Measurements from ENCODE around the gene VWF. TPM values are rescaled to one million over a fixed set of nuclear protein-coding genes. Genes with fewer than 3 reads are reported as not detected.
"Not testable (repeated sequence)": the region's sequence is repeated elsewhere in the genome, so short reads cannot be mapped to it uniquely, and the experiment has no call there.

The VWF gene
- total and polyA plus RNA-seq, 2 donors (not counting 3 experiments of a cell fraction or from before 2014, with no cell fraction given) = 1,041 to 2,328 TPM

- Histone ChIP-seq H4K20me1 (replicated peaks; ENCODE audit: control insufficient read depth, extremely low read depth, insufficient read depth, low read length) (no peaks in the 10 kb centered on the region), H3K79me2 (ENCODE audit: control insufficient read depth, insufficient read depth, low read length) (peaks cover 20% of the 10 kb centered on the region), H3K27ac (ENCODE audit: insufficient read depth, low read depth, low read length) (no peak overlapping the region), H3K4me2 (ENCODE audit: insufficient read depth, low read length) (no peak overlapping the region), H3K4me1 (ENCODE audit: control insufficient read depth, extremely low read depth, insufficient read depth, low read length) (peaks cover 23% of the 10 kb centered on the region), H2AFZ (ENCODE audit: low read depth, low read length) (no peak overlapping the region), H3K4me3 (replicated peaks in 1 of 3; ENCODE audit: insufficient read depth in 1 of 3, low read depth in 1 of 3, low read length in 3 of 3) (no peak overlapping the region), H3K9me1 (replicated peaks; ENCODE audit: control insufficient read depth, extremely low read depth, insufficient read depth, low read length) (no peaks in the 10 kb centered on the region), H3K9ac (replicated peaks; ENCODE audit: extremely low read depth, insufficient read depth, low read length) (no peak overlapping the region), H3K27me3 (ENCODE audit: control insufficient read depth in 2 of 2, insufficient read depth in 2 of 2, low read length in 2 of 2) (no peaks in the 10 kb centered on the region), H3K36me3 (ENCODE audit: control insufficient read depth in 2 of 2, extremely low read depth in 1 of 2, insufficient read depth in 2 of 2, low read length in 2 of 2) (peaks cover 49 to 63% of the 10 kb centered on the region in 2 experiments), H3K9me3 (replicated peaks; ENCODE audit: control insufficient read depth, insufficient read depth, low read length) (no peaks in the 10 kb centered on the region)
- dilution Hi-C loops (cut with MboI; ENCODE audit: extremely low pct_ligation_motif_present, low sequenced_read_pairs) (no loop called here), intact Hi-C loops (cut with micrococcal nuclease) (no loop called here)
- ChIA-PET POLR2A (no interaction called here), CTCF (interaction anchor here (1.0 to 3.5 kb wide), 2 partner anchors 11 to 39 kb away, joined by 3 to 18 read pairs; no protein-coding TSS in a partner anchor)
- FAIRE-seq (peak; percentile 53), DNase-seq (ENCODE audit: low read depth, low spot score) (peak; percentile 76)
- no TSS peak for BruUV-seq (replicated peaks)
- peak; percentile 14 for TF ChIP-seq FOS (IDR thresholded peaks at IDR 0.05; ENCODE audit: borderline replicate concordance, insufficient read depth, low read length)
- TF ChIP-seq JUN (IDR thresholded peaks at IDR 0.05; ENCODE audit: borderline replicate concordance, insufficient read depth, insufficient read length, low read depth) = peak; percentile 38
- TF ChIP-seq, protein P1, sequence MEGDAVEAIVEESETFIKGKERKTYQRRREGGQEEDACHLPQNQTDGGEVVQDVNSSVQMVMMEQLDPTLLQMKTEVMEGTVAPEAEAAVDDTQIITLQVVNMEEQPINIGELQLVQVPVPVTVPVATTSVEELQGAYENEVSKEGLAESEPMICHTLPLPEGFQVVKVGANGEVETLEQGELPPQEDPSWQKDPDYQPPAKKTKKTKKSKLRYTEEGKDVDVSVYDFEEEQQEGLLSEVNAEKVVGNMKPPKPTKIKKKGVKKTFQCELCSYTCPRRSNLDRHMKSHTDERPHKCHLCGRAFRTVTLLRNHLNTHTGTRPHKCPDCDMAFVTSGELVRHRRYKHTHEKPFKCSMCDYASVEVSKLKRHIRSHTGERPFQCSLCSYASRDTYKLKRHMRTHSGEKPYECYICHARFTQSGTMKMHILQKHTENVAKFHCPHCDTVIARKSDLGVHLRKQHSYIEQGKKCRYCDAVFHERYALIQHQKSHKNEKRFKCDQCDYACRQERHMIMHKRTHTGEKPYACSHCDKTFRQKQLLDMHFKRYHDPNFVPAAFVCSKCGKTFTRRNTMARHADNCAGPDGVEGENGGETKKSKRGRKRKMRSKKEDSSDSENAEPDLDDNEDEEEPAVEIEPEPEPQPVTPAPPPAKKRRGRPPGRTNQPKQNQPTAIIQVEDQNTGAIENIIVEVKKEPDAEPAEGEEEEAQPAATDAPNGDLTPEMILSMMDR (IDR thresholded peaks at IDR 0.05; ENCODE audit: extremely low read depth in 1 of 2, insufficient read depth in 1 of 2, low read depth in 1 of 2, low read length in 2 of 2) = no peak
- no peak for TF ChIP-seq EZH2 (IDR thresholded peaks at IDR 0.05; ENCODE audit: borderline replicate concordance, low read depth, low read length, severe bottlenecking)
- no peak for TF ChIP-seq MYC (IDR thresholded peaks at IDR 0.05; ENCODE audit: low read depth, low read length)
- TF ChIP-seq GATA2 (IDR thresholded peaks at IDR 0.05; ENCODE audit: insufficient read depth, insufficient read length, low read depth, low read length) = no peak
- TF ChIP-seq POLR2A (IDR thresholded peaks at IDR 0.05; ENCODE audit: low read depth, low read length) = no peak
Measured at GRCh38 chr12:6026998-6027397, 97.5 kb downstream of the VWF start.

- H3K27me3 ChIP-seq (ENCODE audit: control insufficient read depth in 2 of 2, insufficient read depth in 2 of 2, low read length in 2 of 2); H2AFZ ChIP-seq (ENCODE audit: low read depth, low read length); H3K9ac ChIP-seq (replicated peaks; ENCODE audit: extremely low read depth, insufficient read depth, low read length); H3K4me2 ChIP-seq (ENCODE audit: insufficient read depth, low read length); POLR2A ChIA-PET; H3K4me3 ChIP-seq (replicated peaks in 1 of 3; ENCODE audit: insufficient read depth in 1 of 3, low read depth in 1 of 3, low read length in 3 of 3); H3K9me1 ChIP-seq (replicated peaks; ENCODE audit: control insufficient read depth, extremely low read depth, insufficient read depth, low read length); H3K9me3 ChIP-seq (replicated peaks; ENCODE audit: control insufficient read depth, insufficient read depth, low read length); intact Hi-C loops (cut with micrococcal nuclease); DNase-seq (ENCODE audit: low read depth, low spot score); dilution Hi-C loops (cut with MboI; ENCODE audit: extremely low pct_ligation_motif_present, low sequenced_read_pairs); H3K27ac ChIP-seq (ENCODE audit: insufficient read depth, low read depth, low read length); BruUV-seq (replicated peaks); H4K20me1 ChIP-seq (replicated peaks; ENCODE audit: control insufficient read depth, extremely low read depth, insufficient read depth, low read length); FAIRE-seq: not testable (repeated sequence)
- CTCF ChIA-PET = interaction anchor here (3.5 kb wide), 1 partner anchor 12 kb away, joined by 18 read pairs; no protein-coding TSS in a partner anchor
- peaks cover 50 to 59% of the 10 kb centered on the region in 2 experiments for H3K36me3 ChIP-seq (ENCODE audit: control insufficient read depth in 2 of 2, extremely low read depth in 1 of 2, insufficient read depth in 2 of 2, low read length in 2 of 2)
- peaks cover 23% of the 10 kb centered on the region for H3K79me2 ChIP-seq (ENCODE audit: control insufficient read depth, insufficient read depth, low read length)
- peaks cover 27% of the 10 kb centered on the region for H3K4me1 ChIP-seq (ENCODE audit: control insufficient read depth, extremely low read depth, insufficient read depth, low read length)
Measured at GRCh38 chr12:6025703-6026298, 98.7 kb downstream of the VWF start.

DNA sequence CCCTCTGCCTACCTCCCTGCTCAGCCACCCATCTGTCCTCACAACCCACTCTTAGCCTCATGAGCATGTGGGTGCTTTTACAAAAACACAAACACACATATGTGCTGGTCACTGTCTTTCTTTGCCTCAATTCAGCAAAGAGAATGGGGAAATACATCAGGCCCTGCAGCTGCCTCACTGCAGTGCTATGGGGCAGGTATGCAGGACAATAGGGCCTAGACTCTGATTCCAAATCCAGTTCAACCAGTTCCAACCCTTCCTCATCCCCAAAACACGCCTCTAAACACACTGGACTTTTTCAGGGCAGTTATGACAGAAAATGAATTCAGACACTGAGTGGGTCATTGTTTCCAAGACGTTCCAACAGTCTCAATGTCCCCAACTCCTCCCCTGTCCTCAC is 100.4 kb downstream of the VWF start:
- BruUV-seq (replicated peaks); H3K9ac ChIP-seq (replicated peaks; ENCODE audit: extremely low read depth, insufficient read depth, low read length); H3K9me1 ChIP-seq (replicated peaks; ENCODE audit: control insufficient read depth, extremely low read depth, insufficient read depth, low read length); H4K20me1 ChIP-seq (replicated peaks; ENCODE audit: control insufficient read depth, extremely low read depth, insufficient read depth, low read length); H3K27ac ChIP-seq (ENCODE audit: insufficient read depth, low read depth, low read length); DNase-seq (ENCODE audit: low read depth, low spot score); H2AFZ ChIP-seq (ENCODE audit: low read depth, low read length); intact Hi-C loops (cut with micrococcal nuclease); H3K9me3 ChIP-seq (replicated peaks; ENCODE audit: control insufficient read depth, insufficient read depth, low read length); H3K4me3 ChIP-seq (replicated peaks in 1 of 3; ENCODE audit: insufficient read depth in 1 of 3, low read depth in 1 of 3, low read length in 3 of 3); FAIRE-seq; dilution Hi-C loops (cut with MboI; ENCODE audit: extremely low pct_ligation_motif_present, low sequenced_read_pairs); CTCF ChIA-PET; H3K4me2 ChIP-seq (ENCODE audit: insufficient read depth, low read length); H3K27me3 ChIP-seq (ENCODE audit: control insufficient read depth in 2 of 2, insufficient read depth in 2 of 2, low read length in 2 of 2); POLR2A ChIA-PET: not testable (repeated sequence)
- Histone ChIP-seq H3K4me1 (ENCODE audit: control insufficient read depth, extremely low read depth, insufficient read depth, low read length) (peaks cover 22% of the 10 kb centered on the region), H3K36me3 (ENCODE audit: control insufficient read depth in 2 of 2, extremely low read depth in 1 of 2, insufficient read depth in 2 of 2, low read length in 2 of 2) (peaks cover 40 to 57% of the 10 kb centered on the region in 2 experiments), H3K79me2 (ENCODE audit: control insufficient read depth, insufficient read depth, low read length) (peaks cover 22% of the 10 kb centered on the region)

Measured in endothelial cell of umbilical vein (primary cell).